GM21390 (cell line): Measurements from ENCODE around the gene CNDP1.
"Not testable (repeated sequence)": the region's sequence is repeated elsewhere in the genome, so short reads cannot be mapped to it uniquely, and the experiment has no call there.

ENCODE experiments used
- ATAC-seq: cut with Tn5 transposase; IDR thresholded peaks from one replicate; pipeline ENCODE4 v1.9.1; 2021; ENCODE audit not compliant: unreplicated experiment

Gene CNDP1

GRCh38 chr18:74519320-74520095 lies 14.8 kb upstream of the CNDP1 start:
- no peak for ATAC-seq

GRCh38 chr18:74520096-74520833 lies 14.0 kb upstream of the CNDP1 start:
- no peak for ATAC-seq

DNA sequence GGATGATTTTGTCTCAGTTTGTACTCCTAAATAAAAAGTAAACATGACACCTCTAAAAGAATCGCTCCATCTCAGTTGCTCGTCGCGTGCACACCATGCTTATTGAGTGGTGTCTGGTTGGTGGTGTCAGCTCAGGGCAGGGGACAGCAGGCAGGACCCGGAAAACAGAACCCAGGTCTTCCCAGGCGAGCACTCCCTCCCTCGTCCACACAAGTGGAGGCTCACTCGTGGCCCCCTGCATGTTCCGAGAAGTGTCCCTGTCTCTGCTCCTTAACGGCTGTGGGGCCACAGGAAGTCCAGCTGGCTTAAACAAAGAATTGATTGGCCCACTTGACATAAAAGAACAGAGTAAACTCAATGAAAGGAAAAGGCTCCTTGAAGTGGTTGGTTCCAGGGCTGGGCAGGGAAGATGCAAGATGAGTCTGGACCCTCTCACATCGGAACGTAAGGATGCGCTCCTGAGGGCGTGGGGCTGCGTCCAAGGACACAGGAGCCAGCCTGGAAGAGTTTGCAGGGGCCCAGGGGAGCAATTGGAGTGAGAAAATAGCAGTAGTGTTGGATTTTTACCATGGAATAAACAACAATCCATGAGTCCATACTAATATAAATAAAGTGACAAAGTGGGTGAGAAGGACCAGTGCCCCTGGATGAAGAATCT lies 13.1 kb upstream of the CNDP1 start:
- ATAC-seq: no peak

GRCh38 chr18:74522635-74523548 lies 11.4 kb upstream of the CNDP1 start:
- no peak for ATAC-seq

DNA sequence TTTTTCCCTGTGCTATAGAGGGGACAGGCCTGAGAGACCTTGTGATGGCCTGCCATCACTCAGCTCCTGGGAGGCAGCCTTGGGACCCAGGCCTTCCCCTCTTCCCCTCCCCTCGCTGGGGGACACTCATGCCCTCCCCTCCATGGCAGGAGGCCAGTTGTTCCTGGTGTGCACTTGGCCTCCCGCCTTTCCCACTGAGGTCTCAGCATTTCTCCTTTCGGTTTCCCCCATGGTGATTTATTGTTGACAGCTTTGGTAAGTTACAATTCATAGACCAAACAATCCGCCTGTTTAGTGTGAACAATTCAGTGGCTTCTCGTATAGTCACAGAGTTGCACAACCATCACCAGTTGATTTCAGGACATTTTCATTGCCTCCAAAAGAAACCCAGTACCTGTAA lies 10.2 kb upstream of the CNDP1 start:
- ATAC-seq: no peak

- ATAC-seq: not testable (repeated sequence)
These were observed 9.4 kb upstream of the CNDP1 start for GRCh38 chr18:74524915-74525314.

GRCh38 chr18:74525741-74526140 lies 8.6 kb upstream of the CNDP1 start:
- no peak for ATAC-seq

- no peak for ATAC-seq
These were observed 7.8 kb upstream of the CNDP1 start for GRCh38 chr18:74526488-74526887.

DNA sequence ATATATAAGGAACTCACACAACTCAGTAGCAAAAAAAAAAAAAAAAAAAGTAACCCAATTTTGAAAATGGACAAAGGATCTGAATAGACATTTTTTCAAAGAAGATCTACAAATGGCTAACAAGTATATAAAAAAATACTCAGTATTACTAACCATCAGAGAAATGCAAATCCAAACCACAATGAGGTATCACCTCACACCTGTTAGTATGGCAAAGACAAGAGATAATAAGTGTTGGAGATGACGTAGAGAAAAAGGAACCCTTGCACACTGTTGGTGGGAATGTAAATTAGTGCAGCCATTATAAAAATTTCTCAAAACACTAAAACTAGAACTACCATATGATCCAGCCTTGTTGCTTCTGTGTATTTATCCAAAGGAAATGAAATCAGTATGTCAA lies 5.8 kb upstream of the CNDP1 start:
- ATAC-seq: no peak

GRCh38 chr18:74528913-74529312 lies 5.4 kb upstream of the CNDP1 start:
- no peak for ATAC-seq

DNA sequence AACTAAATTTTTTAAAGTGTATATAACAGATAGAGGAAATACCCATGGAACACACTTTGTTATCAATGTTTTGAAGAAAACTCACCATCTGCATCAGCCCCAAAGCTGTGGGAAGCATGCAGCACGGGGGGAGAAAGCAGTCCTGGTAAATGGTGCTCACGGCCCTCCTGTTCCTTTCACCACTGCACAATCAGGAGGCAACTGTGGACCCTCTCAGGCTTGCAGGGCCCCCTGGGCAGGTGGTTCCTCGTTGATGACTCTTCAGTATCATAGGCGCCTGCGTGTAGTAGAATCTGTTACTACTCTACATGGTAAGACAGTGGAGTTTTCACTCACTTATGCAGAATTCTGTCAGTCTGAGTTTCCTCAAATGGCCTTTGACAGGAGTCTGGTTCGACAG lies 4.9 kb upstream of the CNDP1 start:
- ATAC-seq: no peak

- ATAC-seq: no peak
These were observed 4.3 kb upstream of the CNDP1 start for GRCh38 chr18:74529811-74530583.

- no peak for ATAC-seq
These were observed 3.8 kb upstream of the CNDP1 start for GRCh38 chr18:74530584-74530862.

DNA sequence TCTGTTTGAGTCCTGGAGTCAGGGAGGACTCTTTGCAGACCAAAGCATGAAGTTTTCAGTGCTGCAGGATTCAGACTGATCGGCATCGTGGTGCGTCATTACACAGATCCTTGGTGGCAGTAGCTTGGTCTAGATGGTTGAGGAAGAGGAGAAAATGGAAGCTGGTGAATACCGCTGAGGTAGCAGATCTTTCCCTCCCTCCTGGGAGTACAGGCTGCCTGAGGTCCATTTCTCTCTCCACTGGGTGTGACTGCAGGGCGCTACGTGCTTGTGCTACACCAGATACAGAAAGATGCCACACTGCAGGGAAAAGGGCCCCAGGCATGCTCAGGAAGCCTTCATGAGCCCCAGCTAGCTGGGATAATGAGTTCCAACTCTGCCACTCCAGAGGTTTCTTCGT lies 3.3 kb upstream of the CNDP1 start:
- no peak for ATAC-seq

DNA sequence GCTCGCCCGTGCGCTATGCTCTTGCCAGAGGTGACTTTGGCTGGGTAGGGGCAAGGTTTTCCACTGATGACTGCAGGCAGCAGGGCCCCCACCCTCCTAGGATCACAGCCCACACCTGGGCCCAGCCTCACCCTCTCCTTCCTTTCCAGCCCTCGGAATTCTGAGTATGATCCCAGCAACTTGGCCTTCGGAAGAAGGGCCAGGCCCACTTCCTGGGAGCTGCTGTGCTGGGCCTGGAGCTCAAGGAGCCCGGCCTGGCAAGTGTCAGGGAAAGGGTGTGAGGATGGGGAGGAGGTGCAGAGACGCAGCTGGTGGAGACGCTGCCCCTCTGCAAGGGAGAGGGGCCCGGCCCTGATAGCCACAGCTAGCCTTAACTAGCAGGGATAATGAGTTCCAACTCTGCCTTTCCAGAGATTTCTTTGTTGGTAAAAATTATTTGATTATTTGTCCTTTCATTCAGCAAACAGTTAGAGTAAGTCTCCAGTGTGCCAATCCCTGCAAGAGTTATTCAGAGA lies 1.7 kb upstream of the CNDP1 start:
- no peak for ATAC-seq

DNA sequence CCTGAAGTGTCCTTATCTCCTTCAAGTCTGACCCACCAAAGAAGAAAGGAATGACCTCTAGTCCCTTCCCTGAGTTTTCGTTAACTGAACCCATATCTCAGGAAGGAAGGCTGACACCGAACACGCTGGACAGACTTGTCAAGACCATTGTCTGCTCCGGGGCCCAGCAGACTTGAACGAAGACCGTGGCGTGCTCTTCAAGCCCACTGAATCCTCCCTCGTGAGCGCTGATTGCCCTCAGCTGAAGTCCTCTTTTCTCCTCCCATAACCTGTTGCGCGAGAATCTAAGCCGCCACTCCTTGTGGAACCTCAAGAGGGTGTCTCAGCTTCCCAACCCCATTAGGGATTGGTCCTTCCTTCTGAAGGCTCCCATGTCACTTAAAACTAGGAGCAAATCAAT lies 634 bp upstream of the CNDP1 start:
- ATAC-seq: no peak

- peak; percentile 61 for ATAC-seq
These were observed 815 bp downstream of the CNDP1 start for GRCh38 chr18:74534981-74535649.

GRCh38 chr18:74539289-74539688 lies 5.0 kb downstream of the CNDP1 start:
- no peak for ATAC-seq

DNA sequence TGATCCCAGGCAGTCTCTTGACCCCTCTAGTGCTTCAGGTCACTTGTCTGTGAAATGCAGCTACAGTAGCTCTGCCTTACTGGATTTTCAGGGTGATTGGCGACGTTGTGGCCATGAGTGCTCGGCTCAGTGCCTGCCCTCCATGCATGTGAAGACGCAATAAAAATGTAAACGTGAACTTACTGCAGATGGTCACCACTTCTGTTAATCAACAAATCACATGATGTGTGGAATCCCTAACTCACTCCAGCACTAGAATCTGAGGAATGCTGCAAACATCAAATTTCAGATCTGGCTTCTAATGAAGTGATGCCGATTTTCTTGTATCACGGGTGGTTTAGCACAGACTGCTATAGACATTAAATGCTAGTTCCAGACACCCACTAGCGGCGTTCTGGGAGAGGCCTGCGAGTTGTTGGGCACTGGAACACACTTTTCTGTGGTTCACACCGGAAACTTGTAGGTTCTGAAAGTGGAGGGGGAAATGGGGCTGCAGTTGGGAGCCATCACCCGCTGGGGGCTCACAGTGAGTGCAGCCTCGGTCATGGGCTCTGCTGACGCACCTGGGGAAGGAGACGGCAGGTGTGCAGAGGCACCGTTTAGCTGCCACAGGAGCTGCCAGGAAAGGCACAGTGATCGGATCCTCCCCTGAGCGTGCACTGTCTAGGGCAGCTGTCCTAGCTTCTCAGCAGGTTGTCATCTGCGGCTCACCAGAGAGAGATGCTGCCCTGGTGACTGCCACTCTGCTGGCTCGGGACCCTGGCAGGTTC lies 6.5 kb downstream of the CNDP1 start:
- ATAC-seq: no peak
